ENCODE results near the gene PHF1. TPM values are rescaled to one million over a fixed set of nuclear protein-coding genes. Genes with fewer than 3 reads are reported as not detected.

The PHF1 gene
- total RNA-seq, 4 donors from 2014 or later = 75.3 to 109 (median 88.5) TPM

- H3K4me1 ChIP-seq = peaks cover 13 to 21% of the 10 kb centered on the region in 2 donors
- H3K27ac ChIP-seq = no peak overlapping the region
- H3K4me3 ChIP-seq (replicated peaks in 1 of 3) = no peak overlapping the region
- intact Hi-C loops (cut with DNase I) = no loop called here
- H3K9me3 ChIP-seq = no peaks in the 10 kb centered on the region
- 93 to 94% methylated on average over 2 of the region's 2 CpGs for WGBS, 2 donors
- TF ChIP-seq POLR2A (IDR thresholded peaks at IDR 0.05) = no peak
- TF ChIP-seq CTCF (IDR thresholded peaks at IDR 0.05) = no peak
- no peak for DNase-seq
- H3K36me3 ChIP-seq = no peaks in the 10 kb centered on the region
- no peaks in the 10 kb centered on the region for H3K27me3 ChIP-seq
These were observed 30.4 kb upstream of the PHF1 start for GRCh38 chr6:33380272-33380981.

DNA sequence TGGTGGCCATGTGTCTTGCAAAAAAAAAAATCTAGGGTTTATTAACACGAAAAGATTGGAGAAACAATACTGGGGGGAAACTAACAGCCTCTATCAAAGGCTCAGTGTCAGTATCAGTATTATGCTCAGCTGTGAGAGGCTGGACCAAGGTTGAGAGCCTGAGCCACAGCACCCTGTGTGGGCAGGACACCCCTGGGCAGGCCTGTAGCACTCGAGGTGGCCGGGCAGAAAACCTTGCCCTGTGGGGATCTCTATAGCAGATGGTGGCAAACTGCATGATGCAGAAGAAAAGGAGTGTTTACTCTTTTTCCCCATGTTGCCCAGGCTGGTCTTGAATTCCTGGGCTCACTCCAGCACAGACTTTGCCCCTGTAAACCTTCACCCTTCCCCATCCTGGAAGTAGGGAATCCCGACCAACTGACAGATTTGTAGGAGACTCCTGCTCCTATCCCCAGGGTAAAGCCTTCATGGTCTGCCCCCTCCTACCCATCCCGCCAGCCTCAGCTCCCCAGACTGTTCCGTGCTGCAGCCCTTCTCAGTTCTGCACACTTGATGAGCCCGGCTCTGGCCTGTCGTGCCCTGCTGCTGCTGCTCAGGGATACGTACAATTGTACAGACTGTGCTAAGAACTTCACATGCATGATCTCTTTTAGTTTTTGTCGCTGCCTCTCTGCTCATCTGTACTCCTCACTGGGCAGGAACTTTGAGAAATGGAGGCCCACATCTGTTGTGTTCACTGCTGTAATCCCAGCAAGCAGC, 27.2 kb upstream of the PHF1 start:
- peaks cover 0 to 7% of the 10 kb centered on the region in 2 donors for H3K4me1 ChIP-seq
- H3K36me3 ChIP-seq = no peaks in the 10 kb centered on the region
- H3K27ac ChIP-seq = peak overlapping the region in 1 of 3 donors; percentile 26
- intact Hi-C loops (cut with DNase I) = no loop called here
- WGBS, 2 donors = 61 to 65% methylated on average over 9 to 10 of the region's 10 CpGs
- no peaks in the 10 kb centered on the region for H3K9me3 ChIP-seq
- DNase-seq = peak; percentile 59 to 66
- no peak overlapping the region for H3K4me3 ChIP-seq (replicated peaks in 1 of 3)
- no peaks in the 10 kb centered on the region for H3K27me3 ChIP-seq
- TF ChIP-seq POLR2A (IDR thresholded peaks at IDR 0.05) = no peak
- no peak for TF ChIP-seq CTCF (IDR thresholded peaks at IDR 0.05)

DNA sequence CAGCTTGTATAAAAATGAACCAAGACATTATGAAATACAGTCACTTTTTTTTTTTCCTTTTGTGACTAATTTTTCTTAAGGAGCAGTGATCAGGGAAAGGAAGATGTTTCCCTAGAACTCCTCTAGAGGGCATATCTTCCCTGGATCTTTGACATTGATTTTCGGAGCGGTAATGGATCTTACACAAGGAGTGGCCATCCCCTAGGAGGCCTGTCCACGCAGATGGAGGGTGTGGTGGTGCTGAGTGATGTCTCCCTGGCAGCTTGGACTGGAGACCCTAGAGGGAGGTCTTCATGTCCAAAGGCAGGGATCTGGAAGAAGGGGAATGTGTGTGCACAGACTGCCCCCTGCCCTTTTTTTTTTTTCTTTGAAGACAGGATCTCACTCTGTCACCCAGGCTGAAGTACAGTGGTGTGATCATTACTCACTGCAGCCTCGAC, 26.2 kb upstream of the PHF1 start:
- H3K36me3 ChIP-seq = no peaks in the 10 kb centered on the region
- no peaks in the 10 kb centered on the region for H3K9me3 ChIP-seq
- WGBS, 2 donors = 49 to 58% methylated on average over 4 of the region's 4 CpGs
- H3K4me1 ChIP-seq = peaks cover 0 to 7% of the 10 kb centered on the region in 2 donors
- intact Hi-C loops (cut with DNase I) = no loop called here
- H3K4me3 ChIP-seq (replicated peaks in 1 of 3) = no peak overlapping the region
- TF ChIP-seq POLR2A (IDR thresholded peaks at IDR 0.05) (no peak), CTCF (IDR thresholded peaks at IDR 0.05) (peak in 2 of 6 experiments; percentile 16 to 28)
- no peak for DNase-seq
- no peaks in the 10 kb centered on the region for H3K27me3 ChIP-seq
- no peak overlapping the region for H3K27ac ChIP-seq

GRCh38 chr6:33390173-33390572, 20.6 kb upstream of the PHF1 start:
- no peak for TF ChIP-seq CTCF (IDR thresholded peaks at IDR 0.05)
- TF ChIP-seq POLR2A (IDR thresholded peaks at IDR 0.05) = no peak
- H3K4me1 ChIP-seq = peaks cover 15 to 16% of the 10 kb centered on the region in 2 donors
- H3K4me3 ChIP-seq (replicated peaks in 1 of 3) = no peak overlapping the region
- 90 to 95% methylated on average over 2 of the region's 2 CpGs for WGBS, 2 donors
- intact Hi-C loops (cut with DNase I) = no loop called here
- H3K9me3 ChIP-seq = no peaks in the 10 kb centered on the region
- peak overlapping the region; percentile 87 to 97 (median 96) for H3K27ac ChIP-seq
- no peaks in the 10 kb centered on the region for H3K36me3 ChIP-seq
- no peaks in the 10 kb centered on the region for H3K27me3 ChIP-seq
- no peak for DNase-seq

DNA sequence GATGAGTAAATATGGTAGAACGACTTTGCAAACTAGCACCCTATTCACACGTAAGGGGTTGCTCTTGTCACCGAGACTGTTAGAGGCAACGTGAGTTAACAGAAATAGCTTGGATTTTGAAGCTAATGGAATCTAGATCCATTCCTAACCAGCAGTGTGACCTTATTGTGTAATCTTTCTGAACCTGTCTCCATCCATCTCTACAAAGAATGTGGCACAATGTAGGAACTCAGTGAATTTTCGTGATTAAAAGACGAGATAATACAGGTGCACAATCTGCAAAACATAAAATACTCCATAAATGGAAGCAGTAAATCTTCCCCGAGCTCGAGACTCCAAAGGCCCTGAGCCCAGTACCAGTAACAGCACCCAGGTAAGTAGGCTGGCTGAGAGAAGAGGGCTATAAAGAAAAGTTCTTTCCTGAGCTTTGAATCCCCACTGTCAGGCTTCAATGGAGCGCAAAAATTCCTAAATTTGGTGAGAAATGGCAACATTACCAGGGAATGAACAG, 20.0 kb upstream of the PHF1 start:
- Histone ChIP-seq H3K36me3 (no peaks in the 10 kb centered on the region), H3K27ac (peak overlapping the region; percentile 87 to 97 (median 96)), H3K27me3 (no peaks in the 10 kb centered on the region), H3K4me1 (peaks cover 15 to 16% of the 10 kb centered on the region in 2 donors), H3K4me3 (replicated peaks in 1 of 3) (no peak overlapping the region), H3K9me3 (no peaks in the 10 kb centered on the region)
- 36 to 54% methylated on average over 9 of the region's 9 CpGs for WGBS, 2 donors
- peak in 1 of 2 donors; percentile 43 for TF ChIP-seq POLR2A (IDR thresholded peaks at IDR 0.05)
- TF ChIP-seq CTCF (IDR thresholded peaks at IDR 0.05) = no peak
- no peak for DNase-seq
- intact Hi-C loops (cut with DNase I) = no loop called here
